ENCODE measurements around the gene HBEGF. TPM values are rescaled to one million over a fixed set of nuclear protein-coding genes. Genes with fewer than 3 reads are reported as not detected.

HBEGF gene
- total RNA-seq = 6.9 and 16.7 TPM in 2 replicates

GRCh38 chr5:140346348-140347221 is at the start of gene HBEGF:
HBEGF (minus strand) TSS chr5:140346603; CDS start chr5:140346328, 275 bp downstream.

GRCh38 chr5:140360101-140360500 is 13.7 kb upstream of the HBEGF start, which contains the start of gene SLC4A9:
SLC4A9 (plus strand) TSS chr5:140360194; CDS start chr5:140360237, 43 bp downstream.

GRCh38 chr5:140302786-140303639 is 43.4 kb downstream of the HBEGF start, which contains the start of gene PFDN1:
PFDN1 (minus strand) TSS chr5:140303101; CDS start chr5:140303073, 28 bp downstream.

Other genes with a start within 250 kb of the HBEGF start
- 4.0 and 7.3 TPM in 2 replicates for gene PURA, start 232.5 kb downstream of the HBEGF start, total RNA-seq
- 2.3 and 3.7 TPM in 2 replicates for gene IGIP, start 220.7 kb downstream of the HBEGF start, total RNA-seq
- 13.8 and 24.3 TPM in 2 replicates for gene CYSTM1, start 171.4 kb downstream of the HBEGF start, total RNA-seq
- gene PFDN1, start 43.5 kb downstream of the HBEGF start, total RNA-seq = 144 and 154 TPM in 2 replicates
- gene SLC4A9, start 13.6 kb upstream of the HBEGF start, total RNA-seq = not detected in 2 replicates
- gene ANKHD1, start 55.2 kb upstream of the HBEGF start, total RNA-seq = 25.9 and 27.1 TPM in 2 replicates
- gene EIF4EBP3, start 201.1 kb upstream of the HBEGF start, total RNA-seq = 0.53 and 3.5 TPM in 2 replicates
- 50.2 and 66.6 TPM in 2 replicates for gene SRA1, start 210.9 kb upstream of the HBEGF start, total RNA-seq
- 6.0 and 12.7 TPM in 2 replicates for gene APBB3, start 218.0 kb upstream of the HBEGF start, total RNA-seq
- 32.8 and 38.3 TPM in 2 replicates for gene SLC35A4, start 218.2 kb upstream of the HBEGF start, total RNA-seq

All from myometrial cell (primary cell).